ENCODE data around the gene CHRNB4.

Gene CHRNB4

GRCh38 chr15:78629031-78629715 is 11.8 kb downstream of the CHRNB4 start:
- ChIA-PET POLR2A (no interaction called here), CTCF (interaction anchor here (0.7 to 1.5 kb wide), 2 partner anchors 10 to 126 kb away, joined by 3 read pairs; no protein-coding TSS in a partner anchor)
- no peak for TF ChIP-seq CTCF (IDR thresholded peaks at IDR 0.05; ENCODE audit: control extremely low read depth, extremely low read depth, low read depth, missing control alignments)

GRCh38 chr15:78628227-78628626 is 12.8 kb downstream of the CHRNB4 start:
- POLR2A ChIA-PET = no interaction called here
- CTCF ChIA-PET = interaction anchor here (1.5 kb wide), 1 partner anchor 127 kb away, joined by 3 read pairs; no protein-coding TSS in a partner anchor

More at GRCh38 chr15:78629031-78629715, 11.8 kb downstream of the CHRNB4 start:
- no peak for DNase-seq (ENCODE audit: extremely low spot score)

GRCh38 chr15:78627348-78627747 is 13.7 kb downstream of the CHRNB4 start:
- ChIA-PET CTCF (interaction anchor here (0.7 to 1.2 kb wide), 2 partner anchors 81 to 82 kb away, joined by 3 read pairs; no protein-coding TSS in a partner anchor), POLR2A (no interaction called here)
- TF ChIP-seq CTCF (IDR thresholded peaks at IDR 0.05; ENCODE audit: control extremely low read depth, extremely low read depth, low read depth, missing control alignments) = no peak
- DNase-seq (ENCODE audit: extremely low spot score) = no peak

More at GRCh38 chr15:78628227-78628626, 12.8 kb downstream of the CHRNB4 start:
- TF ChIP-seq CTCF (IDR thresholded peaks at IDR 0.05; ENCODE audit: control extremely low read depth, extremely low read depth, low read depth, missing control alignments) = no peak
- no peak for DNase-seq (ENCODE audit: extremely low spot score)

DNA sequence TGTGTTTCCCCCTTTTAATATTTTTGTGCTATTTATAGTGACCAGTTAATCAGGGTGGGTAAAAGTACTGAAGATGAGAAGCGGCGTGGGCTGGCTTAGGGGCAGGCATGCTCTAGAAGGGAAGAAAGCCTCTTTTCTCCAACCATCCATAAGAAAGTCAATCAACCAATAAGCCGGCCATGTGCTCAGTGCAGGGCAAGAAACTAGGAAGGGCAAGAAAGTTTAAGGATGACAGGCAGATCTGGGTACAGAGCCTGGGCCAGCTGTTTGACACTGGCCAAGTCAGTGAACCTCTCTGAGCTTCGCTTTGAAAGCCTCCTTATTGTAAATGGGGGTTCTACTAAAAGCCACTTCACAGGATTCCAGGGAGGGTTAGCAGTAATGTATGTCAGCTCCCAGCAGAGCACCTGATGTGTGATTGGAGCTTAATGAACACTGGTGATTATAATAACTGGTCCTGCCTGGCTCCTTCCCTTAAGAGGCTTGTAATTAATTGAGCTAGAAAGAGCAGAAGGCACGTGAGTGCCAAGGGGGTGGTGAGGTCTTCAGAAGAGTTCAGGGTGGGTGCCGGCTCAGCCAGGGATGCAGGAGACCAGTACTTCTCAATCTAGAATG is 14.5 kb downstream of the CHRNB4 start:
- DNase-seq (ENCODE audit: extremely low spot score) = no peak
- no peak for TF ChIP-seq CTCF (IDR thresholded peaks at IDR 0.05; ENCODE audit: control extremely low read depth, extremely low read depth, low read depth, missing control alignments)
- ChIA-PET POLR2A (no interaction called here), CTCF (interaction anchor here (1.1 to 1.2 kb wide), 3 partner anchors 12 to 83 kb away, joined by 3 read pairs; no protein-coding TSS in a partner anchor)

- no peak for DNase-seq (ENCODE audit: extremely low spot score)
- CTCF ChIA-PET = interaction anchor here (1.0 to 1.2 kb wide), 4 partner anchors 11 to 84 kb away, joined by 3 read pairs; no protein-coding TSS in a partner anchor
- POLR2A ChIA-PET = no interaction called here
These were observed 15.3 kb downstream of the CHRNB4 start for GRCh38 chr15:78625606-78626280.

More at GRCh38 chr15:78625606-78626280, 15.3 kb downstream of the CHRNB4 start:
- TF ChIP-seq CTCF (IDR thresholded peaks at IDR 0.05; ENCODE audit: control extremely low read depth, extremely low read depth, low read depth, missing control alignments) = no peak

Measured in GM10248 (cell line).